A673 (cell line): ENCODE measurements around the gene RFXAP. TPM values are rescaled to one million over a fixed set of nuclear protein-coding genes. Genes with fewer than 3 reads are reported as not detected.

ENCODE experiments used
- BruUV-seq: library from RNA; stranded (reverse); fragments of 400-500 nt; replicated peaks from 2 replicates; lab custom pipeline; 2021; lab: Mats Ljungman, UMichigan
- CTCF ChIA-PET: fragments of 300-600 bp; sonication (Branson Sonifier 250); formaldehyde crosslinking; loops from one replicate; lab custom pipeline; 2022; ENCODE audit warnings: antibody characterized with exemption; lab: Charles Lee
- POLR2A ChIA-PET: fragments of 300-600 bp; sonication (Branson Sonifier 250); formaldehyde crosslinking; loops from one replicate; lab custom pipeline; 2022; ENCODE audit warnings: antibody characterized with exemption; ENCODE audit not compliant: low non-redundant PET; lab: Charles Lee
- DNase-seq: peaks from one replicate; pipeline ENCODE4 v3.0.0-alpha.2; 2015; ENCODE audit warnings: low spot score
- H3K27ac ChIP-seq: fragments of 200-600 bp; sonication (generic); 2 replicates; pipeline ENCODE4 v1.5.1; 2016; ENCODE audit warnings: mixed run types, low read depth, mild to moderate bottlenecking, mixed read lengths, antibody characterized with exemption, low read length; ENCODE audit not compliant: poor library complexity, severe bottlenecking
- H3K27me3 ChIP-seq: fragments of 200-600 bp; sonication (generic); replicated peaks from 2 replicates; pipeline ENCODE4 v1.6.1; 2017; ENCODE audit warnings: mixed run types, low read depth, mild to moderate bottlenecking, mixed read lengths, antibody characterized with exemption, low read length; ENCODE audit not compliant: insufficient read depth, poor library complexity
- H3K36me3 ChIP-seq: fragments of 200-600 bp; sonication (generic); 2 replicates; pipeline ENCODE4 v1.6.1; 2016; ENCODE audit warnings: mixed run types, mild to moderate bottlenecking, mixed read lengths, antibody characterized with exemption, low read length; ENCODE audit not compliant: insufficient read depth, poor library complexity, severe bottlenecking
- H3K4me1 ChIP-seq: fragments of 200-600 bp; sonication (generic); 2 replicates; pipeline ENCODE4 v1.6.1; 2017; ENCODE audit warnings: mixed run types, mild to moderate bottlenecking, mixed read lengths, antibody characterized with exemption, low read length; ENCODE audit not compliant: insufficient read depth, poor library complexity, severe bottlenecking
- H3K4me3 ChIP-seq: fragments of 200-600 bp; sonication (generic); 2 replicates; pipeline ENCODE4 v1.5.1; 2016; ENCODE audit warnings: low read depth, mixed run types, mild to moderate bottlenecking, mixed read lengths, low read length; ENCODE audit not compliant: poor library complexity, severe bottlenecking
- H3K9me3 ChIP-seq: fragments of 200-600 bp; sonication (generic); 2 replicates; pipeline ENCODE4 v1.6.1; 2016; ENCODE audit warnings: mixed run types, low read depth, mild to moderate bottlenecking, mixed read lengths, antibody characterized with exemption, low read length; ENCODE audit not compliant: poor library complexity, severe bottlenecking
- CTCF ChIP-seq: fragments of 300-800, 200-600 bp; sonication (generic); conservative IDR thresholded peaks from 2 replicates; pipeline ENCODE4 v1.5.1; 2017; ENCODE audit warnings: low read depth, mild to moderate bottlenecking, antibody characterized with exemption, low read length, moderate library complexity, mixed read lengths
- EZH2 ChIP-seq: fragments of 200-600 bp; sonication (generic); IDR thresholded peaks from 2 replicates; pipeline ENCODE4 v1.6.1; 2017; ENCODE audit warnings: borderline replicate concordance, low read depth, mild to moderate bottlenecking, mixed read lengths, antibody characterized with exemption, low read length; ENCODE audit not compliant: poor library complexity, severe bottlenecking
- intact Hi-C: fragments of 100-400 bp; cut with micrococcal nuclease; formaldehyde crosslinking; loops from one replicate; pipeline ENCODE4 v1.10.0; 2022; ENCODE audit not compliant: unreplicated experiment
- total RNA-seq: library from RNA; stranded (reverse); gene quantifications from 2 replicates; pipeline ENCODE4 v1.2.3, GENCODE V29; 2021

Gene RFXAP
- total RNA-seq, 1 experiment from 2014 or later = 29.2 TPM

- DNase-seq = no peak
- Histone ChIP-seq H3K27me3 (no peaks in the 10 kb centered on the region), H3K4me1 (peaks cover 33% of the 10 kb centered on the region), H3K4me3 (peak overlapping the region; percentile 20), H3K36me3 (peaks cover 43% of the 10 kb centered on the region), H3K9me3 (no peaks in the 10 kb centered on the region), H3K27ac (peak overlapping the region; percentile 51)
- TF ChIP-seq EZH2 (no peak), CTCF (no peak)
- ChIA-PET POLR2A (interaction anchor here (0.5 kb wide), 1 partner anchor 479 kb away, joined by 16 read pairs; no protein-coding TSS in a partner anchor), CTCF (no interaction called here)
- intact Hi-C loops = loop anchor here (10.0 kb wide), 1 partner anchor 148 kb away; the partner anchor contains the start of gene SERTM1
- no TSS peak for BruUV-seq
Measured at GRCh38 chr13:36822785-36823184, 3.8 kb downstream of the RFXAP start.

GRCh38 chr13:36829753-36830152 is 10.7 kb downstream of the RFXAP start:
- no TSS peak for BruUV-seq
- intact Hi-C loops = loop anchor here (10.0 kb wide), 1 partner anchor 155 kb away; the partner anchor contains the start of gene SERTM1
- peaks cover 50% of the 10 kb centered on the region for H3K36me3 ChIP-seq
- ChIA-PET POLR2A (no interaction called here), CTCF (interaction anchor here (0.6 kb wide), 1 partner anchor 148 kb away, joined by 4 read pairs; no protein-coding TSS in a partner anchor)
- peaks cover 6% of the 10 kb centered on the region for H3K4me1 ChIP-seq
- H3K9me3 ChIP-seq = no peaks in the 10 kb centered on the region
- no peaks in the 10 kb centered on the region for H3K27me3 ChIP-seq
- TF ChIP-seq CTCF (no peak), EZH2 (no peak)
- no peak overlapping the region for H3K4me3 ChIP-seq
- no peak overlapping the region for H3K27ac ChIP-seq
- no peak for DNase-seq

GRCh38 chr13:36831291-36831690 is 12.3 kb downstream of the RFXAP start:
- TF ChIP-seq EZH2 (no peak), CTCF (no peak)
- Histone ChIP-seq H3K27ac (no peak overlapping the region), H3K36me3 (peaks cover 37% of the 10 kb centered on the region), H3K27me3 (no peaks in the 10 kb centered on the region), H3K4me3 (no peak overlapping the region), H3K4me1 (peaks cover 6% of the 10 kb centered on the region), H3K9me3 (no peaks in the 10 kb centered on the region)
- no peak for DNase-seq
- CTCF ChIA-PET = no interaction called here
- no TSS peak for BruUV-seq
- POLR2A ChIA-PET = no interaction called here
- intact Hi-C loops = no loop called here
